NOMO-1 treated with DMSO at 0.1 percent for 48 hours (cell line): ENCODE results near the gene CXorf58.
A peak's percentile ranks its signal among the peaks of the same experiment; 100 is the strongest.
"Not testable (repeated sequence)": the region's sequence is repeated elsewhere in the genome, so short reads cannot be mapped to it uniquely, and the experiment has no call there.

Experiments
- DNase-seq: peaks from one replicate; lab custom pipeline; 2025; ENCODE audit not compliant: unreplicated experiment; lab: John Stamatoyannopoulos, UW

The CXorf58 gene

GRCh38 chrX:23952984-23953907, 45.4 kb downstream of the CXorf58 start:
- DNase-seq: peak; percentile 74

GRCh38 chrX:23953908-23954269, 46.1 kb downstream of the CXorf58 start:
- peak; percentile 32 for DNase-seq

DNA sequence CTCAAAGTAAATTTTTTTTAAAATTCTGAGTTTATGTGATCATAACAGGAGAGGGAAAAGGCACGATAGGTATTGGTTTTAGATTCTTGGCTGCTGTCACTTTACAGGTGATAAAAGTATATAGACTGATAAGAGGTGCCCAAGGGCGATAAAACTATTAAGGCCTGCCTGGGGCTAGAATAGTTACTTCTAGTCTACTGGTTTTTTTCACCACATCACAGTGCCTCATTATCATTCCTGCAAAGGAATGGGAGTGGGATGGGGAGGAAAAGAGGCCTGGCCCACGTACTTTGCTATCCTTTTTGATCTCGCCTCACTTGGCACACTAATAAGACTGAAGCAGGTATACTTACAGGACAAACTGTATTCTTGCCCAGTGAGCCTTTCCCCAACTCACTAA, 46.6 kb downstream of the CXorf58 start:
- no peak for DNase-seq

DNA sequence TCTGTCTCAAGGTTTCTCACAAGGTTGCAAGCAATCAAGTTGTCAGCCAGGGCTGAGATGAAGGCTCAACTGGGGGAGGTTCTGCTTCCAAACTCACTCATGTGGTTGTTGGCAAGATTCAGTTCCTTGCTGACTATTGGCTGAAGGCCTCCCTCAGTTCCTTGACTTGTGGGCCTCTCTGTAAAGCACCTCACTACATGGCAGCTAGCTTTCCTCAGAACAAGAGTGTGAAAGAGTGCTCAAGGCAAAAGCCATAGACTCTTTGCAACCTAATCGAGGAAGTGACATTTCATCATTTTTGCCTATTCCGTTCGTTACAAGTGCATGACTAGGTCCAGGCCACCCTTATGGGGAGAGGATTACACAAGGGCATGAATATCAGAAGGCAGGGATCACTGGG, 52.0 kb downstream of the CXorf58 start:
- peak; percentile 83 for DNase-seq

DNA sequence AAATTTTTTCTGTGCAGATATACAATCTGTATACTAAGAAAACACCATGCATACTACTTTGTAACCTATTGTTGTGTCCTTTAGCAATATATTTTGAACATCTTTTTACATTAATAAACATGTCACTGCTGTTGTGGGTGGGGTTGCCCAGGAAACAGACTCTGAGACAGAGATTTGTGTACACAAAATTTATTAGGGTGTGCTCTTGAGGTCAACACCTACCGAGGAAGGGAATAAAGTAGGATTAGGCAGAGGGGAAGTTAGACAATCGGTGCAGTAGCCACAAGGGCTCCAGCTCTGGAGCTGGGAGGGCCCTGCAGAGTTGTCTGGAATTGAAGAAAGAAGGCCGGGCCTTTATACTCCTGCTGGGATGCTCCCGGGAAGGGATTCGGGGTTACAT, 56.4 kb downstream of the CXorf58 start:
- DNase-seq: no peak

DNA sequence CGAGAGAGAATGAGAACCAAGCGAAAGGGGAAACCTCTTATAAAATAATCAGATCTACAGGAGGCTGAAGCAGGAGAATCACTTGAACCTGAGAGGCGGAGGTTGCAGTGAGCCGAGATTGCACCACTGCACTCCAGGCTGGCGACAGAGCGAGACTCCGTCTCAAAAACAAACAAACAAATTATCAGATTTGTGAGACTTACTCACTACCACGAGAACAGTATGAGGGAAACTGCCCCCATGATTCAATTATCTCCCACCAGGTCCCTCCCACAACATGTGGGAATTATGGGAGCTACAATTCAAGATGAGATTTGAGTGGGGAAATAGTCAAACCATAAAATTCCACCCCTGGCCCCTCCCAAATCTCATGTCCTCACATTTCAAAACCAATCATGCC, 57.8 kb downstream of the CXorf58 start:
- not testable (repeated sequence) for DNase-seq

- no peak for DNase-seq
Measured at GRCh38 chrX:23978491-23978890, 70.7 kb downstream of the CXorf58 start.

DNA sequence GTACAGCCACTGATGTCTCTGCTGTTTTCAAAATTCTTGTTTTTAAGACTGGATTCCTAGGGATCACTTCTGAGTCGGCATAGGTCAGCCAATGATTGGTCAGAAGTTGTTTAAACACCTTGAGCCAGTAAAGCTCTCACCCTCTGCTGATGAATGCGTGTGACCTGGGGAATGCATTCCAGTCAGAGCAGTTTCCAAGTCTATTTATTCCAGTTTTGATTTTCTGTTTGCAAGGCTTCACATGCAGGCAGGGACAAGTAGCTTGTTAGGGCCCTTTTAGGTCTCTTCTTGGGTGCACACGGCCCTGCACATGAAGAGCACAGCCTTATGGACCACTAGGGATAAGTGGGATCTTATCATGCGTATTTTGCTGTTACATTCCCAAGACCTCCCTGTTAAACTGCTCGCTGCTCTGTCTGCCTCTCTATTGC, 72.2 kb downstream of the CXorf58 start:
- DNase-seq: no peak

DNA sequence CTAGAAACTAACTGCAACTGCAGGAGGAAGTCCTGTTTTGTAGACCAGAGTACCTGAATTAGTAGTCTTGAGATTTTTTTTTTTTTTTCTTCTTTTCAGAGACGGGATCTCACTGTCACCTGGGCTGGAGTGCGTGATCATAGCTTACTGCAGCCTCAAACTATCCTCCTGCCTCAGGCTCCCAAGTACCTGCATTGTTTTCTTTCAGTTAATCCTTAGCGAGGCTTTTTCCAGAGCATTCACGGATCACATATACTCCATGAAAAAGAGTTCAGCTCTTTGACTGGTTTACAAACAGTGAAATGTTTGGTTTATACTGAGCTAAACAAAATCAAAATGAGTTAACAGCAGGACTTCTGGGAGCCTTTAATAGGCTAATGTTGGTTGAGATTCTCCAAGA, 73.4 kb downstream of the CXorf58 start:
- DNase-seq: no peak

- no peak for DNase-seq
Measured at GRCh38 chrX:23981711-23982110, 73.9 kb downstream of the CXorf58 start.

DNA sequence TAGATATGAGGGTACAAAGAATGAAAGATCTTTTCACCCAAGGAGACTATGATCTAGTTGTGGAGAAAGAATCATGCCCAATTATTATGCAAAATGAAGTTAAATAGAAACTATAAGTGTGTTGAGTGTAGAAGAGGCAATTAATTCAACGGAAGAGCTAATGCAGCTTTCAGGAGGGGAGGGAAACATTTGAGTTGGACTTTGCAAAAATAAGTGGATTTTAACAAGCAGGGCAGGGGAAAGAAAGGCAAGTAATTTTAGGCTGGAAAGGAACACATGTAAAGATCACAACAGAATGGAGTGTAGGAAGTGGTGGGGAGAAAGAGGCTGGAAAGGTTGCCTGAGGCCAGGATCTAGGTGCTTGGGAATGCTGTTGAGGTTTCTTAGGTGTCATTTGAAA, 75.1 kb downstream of the CXorf58 start:
- no peak for DNase-seq
